ENCODE data around the gene SOHLH1.

SOHLH1 gene

GRCh38 chr9:135655317-135655716 is 44.0 kb downstream of the SOHLH1 start:
- no peak for DNase-seq

GRCh38 chr9:135650408-135650807 is 48.9 kb downstream of the SOHLH1 start:
- DNase-seq = no peak

- DNase-seq = no peak
These were observed 49.8 kb downstream of the SOHLH1 start for GRCh38 chr9:135649508-135649907.

DNA sequence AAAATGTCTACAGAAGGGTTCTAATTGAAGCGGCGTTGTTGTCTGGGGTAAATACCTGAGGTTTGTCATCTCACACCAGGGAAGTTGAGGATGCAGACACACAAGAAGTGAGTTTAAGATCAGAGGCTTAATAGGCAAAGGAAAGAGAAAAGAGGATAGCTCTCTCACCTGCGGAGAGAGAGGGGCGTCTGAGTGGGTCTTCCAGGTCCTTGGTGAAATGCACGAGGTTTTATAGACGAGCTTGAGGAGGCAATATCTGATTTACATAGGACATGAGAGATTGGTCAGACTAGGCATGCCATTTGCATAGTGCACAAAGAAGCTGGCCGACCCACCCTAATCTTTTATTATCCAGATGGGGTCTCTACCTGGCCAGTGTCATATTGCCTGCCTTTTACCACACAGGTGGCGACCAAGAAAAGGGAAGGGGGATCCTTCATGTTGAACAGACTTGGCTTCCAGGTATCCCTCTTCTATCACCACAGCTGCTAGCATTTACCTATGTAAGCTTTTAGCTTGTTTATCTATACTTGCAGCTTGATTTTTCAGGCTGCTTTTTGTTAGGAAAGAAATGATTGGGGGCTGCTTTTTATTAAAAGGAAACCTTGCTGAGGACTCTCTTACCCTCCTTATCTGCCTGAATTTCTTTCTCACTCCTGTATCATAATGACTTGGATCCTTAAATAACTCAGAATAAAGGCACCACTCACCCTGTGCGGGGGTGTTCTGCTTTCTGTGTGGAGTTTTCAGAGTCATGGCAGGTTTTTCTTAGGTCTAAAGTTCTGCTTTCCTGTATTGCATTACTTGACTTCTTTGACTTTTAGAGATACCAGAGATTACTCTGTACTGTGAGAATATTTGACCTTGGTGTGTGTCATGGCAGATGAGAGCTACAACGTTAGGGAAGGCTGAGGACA is 50.5 kb downstream of the SOHLH1 start:
- no peak for DNase-seq

- DNase-seq = no peak
These were observed 51.4 kb downstream of the SOHLH1 start for GRCh38 chr9:135647884-135648283.

DNA sequence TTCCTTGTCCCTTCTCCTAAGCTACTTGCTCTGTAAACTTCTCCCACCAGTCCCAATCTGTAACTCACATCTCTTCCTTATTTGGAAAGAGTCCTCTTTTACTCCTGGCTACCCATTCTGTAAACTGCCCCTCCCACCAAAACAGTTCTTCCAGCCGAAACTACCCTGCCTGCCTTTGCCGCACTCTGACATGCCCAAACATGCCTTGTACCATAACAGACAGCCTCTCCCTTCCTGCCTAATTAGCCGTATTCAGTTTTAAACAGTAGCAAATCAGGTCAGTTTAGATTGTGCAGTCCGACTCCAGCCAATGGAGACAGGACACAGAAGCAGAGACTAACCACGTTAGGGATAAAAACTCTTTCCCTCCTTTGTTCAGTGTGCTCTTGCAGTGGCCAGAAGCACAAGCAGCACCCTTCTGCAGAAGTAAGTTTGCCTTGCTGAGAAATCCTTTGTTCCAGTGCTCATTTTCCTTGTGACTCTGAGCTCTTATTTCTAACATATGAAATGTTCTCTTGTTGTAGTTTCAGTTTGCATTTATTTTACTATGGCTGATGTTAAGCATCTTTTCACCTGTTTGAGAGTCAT is 54.6 kb downstream of the SOHLH1 start:
- no peak for DNase-seq
